Epithelial cell of esophagus (primary cell): Measurements from ENCODE around the gene IRX6.

ENCODE experiments used
- DNase-seq: peaks from one replicate; pipeline ENCODE4 v3.0.0; 2010; ENCODE audit warnings: low read depth
- H3K4me3 ChIP-seq: 2 replicates; pipeline ENCODE4 v1.5.1; 2011; ENCODE audit warnings: mild to moderate bottlenecking, low read length, control low read depth
- TF ChIP-seq, protein P1 (sequence below): IDR thresholded peaks from 2 replicates; pipeline ENCODE4 v1.5.1; 2011; ENCODE audit warnings: low read depth, mild to moderate bottlenecking, low read length, control low read depth, inconsistent platforms; ENCODE audit not compliant: insufficient read depth; ENCODE audit errors: missing control alignments

Gene IRX6

GRCh38 chr16:55379371-55379770 is 55.4 kb downstream of the IRX6 start:
- DNase-seq: no peak
- H3K4me3 ChIP-seq: no peak overlapping the region
- TF ChIP-seq, protein P1, sequence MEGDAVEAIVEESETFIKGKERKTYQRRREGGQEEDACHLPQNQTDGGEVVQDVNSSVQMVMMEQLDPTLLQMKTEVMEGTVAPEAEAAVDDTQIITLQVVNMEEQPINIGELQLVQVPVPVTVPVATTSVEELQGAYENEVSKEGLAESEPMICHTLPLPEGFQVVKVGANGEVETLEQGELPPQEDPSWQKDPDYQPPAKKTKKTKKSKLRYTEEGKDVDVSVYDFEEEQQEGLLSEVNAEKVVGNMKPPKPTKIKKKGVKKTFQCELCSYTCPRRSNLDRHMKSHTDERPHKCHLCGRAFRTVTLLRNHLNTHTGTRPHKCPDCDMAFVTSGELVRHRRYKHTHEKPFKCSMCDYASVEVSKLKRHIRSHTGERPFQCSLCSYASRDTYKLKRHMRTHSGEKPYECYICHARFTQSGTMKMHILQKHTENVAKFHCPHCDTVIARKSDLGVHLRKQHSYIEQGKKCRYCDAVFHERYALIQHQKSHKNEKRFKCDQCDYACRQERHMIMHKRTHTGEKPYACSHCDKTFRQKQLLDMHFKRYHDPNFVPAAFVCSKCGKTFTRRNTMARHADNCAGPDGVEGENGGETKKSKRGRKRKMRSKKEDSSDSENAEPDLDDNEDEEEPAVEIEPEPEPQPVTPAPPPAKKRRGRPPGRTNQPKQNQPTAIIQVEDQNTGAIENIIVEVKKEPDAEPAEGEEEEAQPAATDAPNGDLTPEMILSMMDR: no peak

GRCh38 chr16:55379876-55380390 is 55.9 kb downstream of the IRX6 start:
- no peak for DNase-seq
- H3K4me3 ChIP-seq: no peak overlapping the region
- TF ChIP-seq, protein P1: no peak
